HG03457 (cell line): Measurements from ENCODE around the gene ARL6IP5.

Experiments used
- ATAC-seq: cut with Tn5 transposase; IDR thresholded peaks from one replicate; pipeline ENCODE4 v1.9.1; 2021; ENCODE audit warnings: moderate number of reproducible peaks; ENCODE audit not compliant: unreplicated experiment

The ARL6IP5 gene

GRCh38 chr3:69149586-69149985 is 64.8 kb downstream of the ARL6IP5 start:
- no peak for ATAC-seq
